OCI-LY7 (cell line): ENCODE data around the gene SMO.

Experiments used
- CTCF ChIP-seq: fragments of 200-600 bp; sonication (generic); conservative IDR thresholded peaks from 2 replicates; pipeline ENCODE4 v1.5.1; 2014; ENCODE audit warnings: mild to moderate bottlenecking, antibody characterized with exemption, low read length, moderate library complexity, mixed read lengths
- EZH2phosphoT487 ChIP-seq: fragments of 200-600 bp; sonication (generic); IDR thresholded peaks from 2 replicates; pipeline ENCODE4 v1.6.1; 2018; ENCODE audit warnings: low read depth, borderline replicate concordance, mild to moderate bottlenecking, mixed run types, antibody characterized with exemption, low read length, moderate library complexity, mixed read lengths

- no peak for TF ChIP-seq CTCF
- no peak for TF ChIP-seq EZH2phosphoT487
Measured at GRCh38 chr7:129212126-129212525, 23.7 kb downstream of the SMO start.
